Activated naive CD8-positive, alpha-beta T cell (primary cell): ENCODE data around the gene ARSD.

Experiments
- H3K27ac Mint-ChIP-seq: one replicate; pipeline ENCODE4 v1.8.0; 2021; ENCODE audit warnings: mixed read lengths
- H3K27me3 Mint-ChIP-seq: one replicate; pipeline ENCODE4 v1.8.0; 2021; ENCODE audit warnings: mixed read lengths
- H3K36me3 Mint-ChIP-seq: one replicate; pipeline ENCODE4 v1.8.0; 2021; ENCODE audit warnings: mixed read lengths
- H3K4me1 Mint-ChIP-seq: one replicate; pipeline ENCODE4 v1.8.0; 2021; ENCODE audit warnings: low read depth, mixed read lengths
- H3K4me3 Mint-ChIP-seq: one replicate; pipeline ENCODE4 v1.8.0; 2021; ENCODE audit warnings: mild to moderate bottlenecking, mixed read lengths
- H3K9me3 Mint-ChIP-seq: one replicate; pipeline ENCODE4 v1.8.0; 2021; ENCODE audit warnings: low read depth, mixed read lengths

Gene ARSD

DNA sequence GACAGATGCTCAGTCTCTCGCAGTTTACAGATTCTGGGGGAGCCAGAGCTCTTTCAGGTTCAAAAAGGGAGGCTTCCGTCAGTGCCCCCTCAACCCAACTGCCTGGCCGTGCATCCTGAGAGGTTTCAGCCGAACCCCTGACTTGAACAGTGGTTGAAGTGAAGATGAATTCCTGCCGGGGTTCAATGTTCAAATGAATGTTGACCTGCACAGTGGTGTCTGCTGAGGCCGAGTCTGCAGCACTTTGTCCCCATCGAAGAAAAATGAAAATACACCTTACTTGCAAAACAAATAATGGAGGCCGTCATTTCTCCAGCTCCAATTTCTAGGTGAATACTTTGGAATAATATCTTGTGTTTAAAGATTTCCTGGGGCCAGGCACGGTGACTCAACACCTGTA lies 66.7 kb downstream of the ARSD start:
- H3K4me3 Mint-ChIP-seq, result no peak overlapping the region
- no peaks in the 10 kb centered on the region for H3K36me3 Mint-ChIP-seq
- no peaks in the 10 kb centered on the region for H3K4me1 Mint-ChIP-seq
- no peaks in the 10 kb centered on the region for H3K9me3 Mint-ChIP-seq
- peaks cover 2% of the 10 kb centered on the region for H3K27me3 Mint-ChIP-seq
- no peak overlapping the region for H3K27ac Mint-ChIP-seq

DNA sequence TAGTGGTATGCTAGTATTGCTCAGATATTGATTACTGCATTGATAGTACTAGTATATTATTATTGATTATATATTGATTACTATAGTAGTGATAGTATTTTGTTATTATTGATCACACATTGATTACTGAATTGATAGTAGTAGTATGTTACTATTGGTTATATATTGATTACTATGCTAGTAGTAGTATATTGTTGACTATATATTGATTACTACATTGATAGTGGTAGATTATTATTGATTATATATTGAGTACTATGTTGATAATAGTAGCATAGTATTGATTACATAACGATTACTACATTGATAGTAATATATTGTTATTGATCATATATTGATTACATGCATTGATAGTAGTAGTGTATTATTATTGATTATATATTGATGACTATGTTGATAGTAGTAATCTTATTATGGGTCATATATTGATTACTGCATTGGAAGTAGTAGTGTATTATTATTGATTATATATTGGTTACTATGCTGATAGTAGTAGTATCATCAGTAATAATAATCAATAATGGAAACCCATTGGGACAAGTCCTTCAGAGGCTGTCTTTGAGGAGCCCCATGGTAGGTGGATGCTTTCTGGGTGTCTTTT lies 69.8 kb downstream of the ARSD start:
- Mint-ChIP-seq H3K27ac (no peak overlapping the region), H3K27me3 (peaks cover 2% of the 10 kb centered on the region), H3K4me3 (no peak overlapping the region), H3K36me3 (no peaks in the 10 kb centered on the region), H3K4me1 (no peaks in the 10 kb centered on the region), H3K9me3 (no peaks in the 10 kb centered on the region)

DNA sequence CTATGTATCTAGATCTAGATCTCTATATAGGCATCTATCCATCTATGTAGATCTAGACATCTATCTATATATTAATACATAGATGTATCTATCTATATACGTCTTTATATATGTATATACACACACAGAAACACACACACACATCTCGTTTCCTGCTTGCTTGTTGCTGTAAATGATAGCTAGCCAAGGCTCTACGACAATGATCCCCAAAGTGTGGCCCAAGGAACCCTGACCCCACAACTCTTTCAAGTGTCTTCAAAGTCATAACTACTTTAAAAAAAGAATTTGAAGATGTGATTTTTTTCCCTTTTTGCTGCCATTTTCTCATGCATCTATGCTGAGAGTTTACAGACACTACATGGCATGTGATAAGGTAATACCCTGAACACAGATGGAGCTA lies 71.6 kb downstream of the ARSD start:
- H3K27ac Mint-ChIP-seq, result no peak overlapping the region
- no peaks in the 10 kb centered on the region for H3K4me1 Mint-ChIP-seq
- H3K4me3 Mint-ChIP-seq, result no peak overlapping the region
- peaks cover 2% of the 10 kb centered on the region for H3K27me3 Mint-ChIP-seq
- H3K9me3 Mint-ChIP-seq, result no peaks in the 10 kb centered on the region
- H3K36me3 Mint-ChIP-seq, result no peaks in the 10 kb centered on the region

GRCh38 chrX:2855761-2856160 lies 73.4 kb downstream of the ARSD start:
- H3K4me3 Mint-ChIP-seq, result no peak overlapping the region
- H3K4me1 Mint-ChIP-seq, result no peaks in the 10 kb centered on the region
- no peak overlapping the region for H3K27ac Mint-ChIP-seq
- no peaks in the 10 kb centered on the region for H3K9me3 Mint-ChIP-seq
- no peaks in the 10 kb centered on the region for H3K36me3 Mint-ChIP-seq
- no peaks in the 10 kb centered on the region for H3K27me3 Mint-ChIP-seq

DNA sequence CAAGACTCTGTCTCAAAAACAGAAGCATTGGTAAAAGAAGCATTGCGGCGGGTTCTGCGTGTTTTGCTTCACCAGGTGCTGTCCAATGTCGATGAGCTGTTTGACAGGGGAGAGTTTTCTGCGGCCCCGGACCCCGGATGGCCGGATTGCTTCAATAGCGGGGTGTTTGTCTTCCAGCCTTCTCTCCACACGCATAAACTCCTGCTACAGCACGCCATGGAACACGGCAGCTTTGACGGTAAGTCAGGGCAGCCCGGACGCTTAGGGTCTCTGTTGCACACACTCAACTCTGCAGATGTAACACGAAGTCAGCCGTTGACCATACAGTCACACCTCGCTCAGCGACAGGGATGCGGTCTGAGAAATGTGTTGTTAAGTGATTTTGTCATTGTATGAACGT lies 74.2 kb downstream of the ARSD start:
- no peaks in the 10 kb centered on the region for H3K4me1 Mint-ChIP-seq
- H3K27me3 Mint-ChIP-seq, result peaks cover 1% of the 10 kb centered on the region
- no peaks in the 10 kb centered on the region for H3K36me3 Mint-ChIP-seq
- H3K4me3 Mint-ChIP-seq, result no peak overlapping the region
- H3K27ac Mint-ChIP-seq, result no peak overlapping the region
- H3K9me3 Mint-ChIP-seq, result no peaks in the 10 kb centered on the region
